ENCODE measurements around the gene TBC1D7.

TBC1D7 gene

DNA sequence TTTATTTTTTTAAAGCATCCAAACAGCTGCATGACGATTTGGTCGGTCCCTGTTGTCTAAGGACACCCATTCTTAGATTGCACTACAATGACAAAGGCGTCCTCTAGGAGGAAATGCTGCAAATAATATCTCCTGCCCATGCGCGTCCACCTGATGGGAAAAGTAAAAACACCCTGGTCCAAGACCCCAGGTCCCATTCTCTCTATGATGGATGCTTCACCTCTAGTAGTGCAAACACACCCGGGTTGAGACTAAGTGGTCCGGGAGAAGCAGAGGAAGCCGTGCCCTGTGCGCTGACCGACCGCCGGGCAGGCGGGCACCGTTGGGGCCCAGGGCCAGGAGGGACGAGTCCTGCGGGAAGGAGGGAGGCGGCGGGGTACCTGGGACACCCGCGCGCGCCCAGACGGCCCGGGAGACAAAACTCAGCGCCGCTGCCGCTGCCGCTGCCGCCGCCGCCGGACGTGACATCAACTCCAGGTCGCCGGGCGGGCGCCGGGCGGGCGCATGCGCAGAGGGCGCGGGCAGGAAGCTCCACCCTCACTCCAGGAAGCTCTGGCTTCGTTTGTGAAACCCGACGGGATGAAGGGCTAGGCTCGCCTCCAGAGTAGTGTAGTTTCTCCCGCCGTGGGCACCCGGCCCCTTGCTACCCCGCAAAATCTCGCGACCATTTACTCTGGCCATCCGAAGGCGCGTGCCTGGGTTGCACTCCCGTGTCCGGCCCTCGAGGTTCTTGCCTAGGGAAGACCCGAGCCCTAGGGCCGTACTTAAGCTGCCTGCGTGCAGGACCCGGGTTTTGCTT is at the start of gene TBC1D7:
TSS of gene TBC1D7 (minus strand) at position 462 of the 799 bp plus-strand sequence. CDS start 1,639 bp downstream, outside the sequence.
- DNase-seq (ENCODE audit: low spot score) = peak; percentile 91

DNA sequence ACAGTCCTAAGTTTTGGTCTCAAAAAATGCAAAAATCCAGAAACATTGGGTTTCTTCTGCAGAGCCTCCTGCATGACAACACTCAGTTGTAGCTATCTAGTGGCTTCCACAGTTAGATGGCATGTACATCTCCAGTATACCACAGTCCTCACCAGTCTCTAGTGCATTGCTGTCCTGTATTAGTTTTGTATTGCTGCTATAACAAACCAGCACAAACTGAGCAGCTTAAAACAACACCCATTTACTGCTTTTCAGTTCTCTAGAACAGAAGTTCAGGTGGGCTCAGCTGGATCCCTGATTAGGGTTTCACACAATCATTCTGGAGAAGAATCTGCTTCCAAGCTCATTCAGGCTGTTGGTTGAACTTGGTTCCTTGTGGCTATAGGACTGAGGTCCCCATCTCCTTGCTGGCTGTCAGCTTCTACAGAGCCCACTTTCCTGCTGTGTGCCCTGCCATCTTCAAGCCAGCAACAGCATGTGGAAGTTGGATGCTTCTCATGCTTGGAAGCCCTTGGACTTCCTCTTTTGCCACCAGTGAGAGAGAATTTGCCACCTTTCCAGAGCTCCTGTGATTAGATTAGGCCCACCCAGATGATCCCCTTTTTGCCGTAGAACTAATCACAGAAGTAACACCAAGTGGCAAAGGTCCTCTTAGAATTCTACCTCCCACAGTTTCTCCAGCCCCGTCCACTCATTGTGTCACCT is 48.9 kb upstream of the TBC1D7 start:
- no peak for DNase-seq (ENCODE audit: low spot score)

DNA sequence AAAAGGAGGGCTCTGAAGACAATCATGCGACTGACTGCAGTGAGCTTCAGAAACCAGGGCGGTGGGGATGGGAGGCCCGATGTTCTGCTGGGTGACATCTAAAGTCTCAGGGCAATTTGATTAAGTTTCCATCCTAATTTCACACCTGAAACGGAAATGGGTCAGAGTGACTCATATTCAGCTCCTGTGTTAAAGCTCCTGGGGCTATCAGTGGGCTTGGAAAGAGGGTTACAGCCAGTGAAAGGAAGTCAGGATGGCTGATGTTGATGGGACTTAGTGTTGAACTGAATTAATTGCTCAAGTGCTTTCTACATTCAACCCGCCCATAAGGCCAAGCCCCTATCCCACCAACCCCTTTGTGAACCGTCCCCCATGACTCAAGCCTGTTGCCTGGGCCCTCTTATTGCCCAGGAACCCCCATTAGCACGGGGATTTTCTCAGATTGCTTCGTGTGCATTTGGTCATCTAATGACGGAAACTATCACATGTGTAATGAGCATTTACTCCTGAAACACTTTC is 47.1 kb upstream of the TBC1D7 start:
- DNase-seq (ENCODE audit: low spot score) = no peak

DNA sequence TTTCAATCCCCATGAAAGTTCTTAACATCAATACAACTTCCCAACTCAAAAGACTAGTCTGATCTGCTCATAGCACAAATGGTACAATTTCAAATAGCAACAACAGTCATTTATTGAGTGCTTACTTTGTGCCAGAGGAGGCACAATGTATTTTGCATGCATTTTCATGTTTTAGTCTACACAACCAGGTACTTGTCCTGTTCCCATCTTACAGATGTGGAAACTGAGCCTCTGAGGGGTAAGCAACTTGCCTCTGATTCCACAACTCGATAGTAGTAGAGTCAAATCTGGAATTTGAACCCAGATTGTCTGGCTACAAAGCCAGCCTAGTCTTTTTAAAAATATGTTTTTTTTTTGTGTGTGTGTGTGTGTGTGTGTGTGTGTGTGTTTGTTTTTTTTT is 45.6 kb upstream of the TBC1D7 start:
- no peak for DNase-seq (ENCODE audit: low spot score)

DNA sequence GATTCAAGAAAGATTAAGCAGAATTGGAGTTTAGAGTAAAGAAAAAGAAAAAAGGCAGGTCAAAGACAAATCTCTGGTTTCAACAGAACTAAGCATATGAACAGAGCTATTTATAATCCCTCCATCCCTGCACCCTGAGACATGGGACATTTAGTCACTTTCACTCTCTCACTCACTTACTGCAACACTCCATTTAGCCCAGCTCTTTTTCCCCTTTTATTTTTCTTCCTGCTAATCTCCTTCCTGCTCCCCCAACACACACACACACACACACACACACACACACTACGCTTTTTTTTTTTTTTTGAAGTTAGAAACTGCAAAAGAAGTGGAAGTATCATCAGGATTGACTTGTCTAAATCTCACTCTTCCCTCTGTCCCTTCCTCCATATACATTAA is 45.1 kb upstream of the TBC1D7 start:
- DNase-seq (ENCODE audit: low spot score) = no peak

DNA sequence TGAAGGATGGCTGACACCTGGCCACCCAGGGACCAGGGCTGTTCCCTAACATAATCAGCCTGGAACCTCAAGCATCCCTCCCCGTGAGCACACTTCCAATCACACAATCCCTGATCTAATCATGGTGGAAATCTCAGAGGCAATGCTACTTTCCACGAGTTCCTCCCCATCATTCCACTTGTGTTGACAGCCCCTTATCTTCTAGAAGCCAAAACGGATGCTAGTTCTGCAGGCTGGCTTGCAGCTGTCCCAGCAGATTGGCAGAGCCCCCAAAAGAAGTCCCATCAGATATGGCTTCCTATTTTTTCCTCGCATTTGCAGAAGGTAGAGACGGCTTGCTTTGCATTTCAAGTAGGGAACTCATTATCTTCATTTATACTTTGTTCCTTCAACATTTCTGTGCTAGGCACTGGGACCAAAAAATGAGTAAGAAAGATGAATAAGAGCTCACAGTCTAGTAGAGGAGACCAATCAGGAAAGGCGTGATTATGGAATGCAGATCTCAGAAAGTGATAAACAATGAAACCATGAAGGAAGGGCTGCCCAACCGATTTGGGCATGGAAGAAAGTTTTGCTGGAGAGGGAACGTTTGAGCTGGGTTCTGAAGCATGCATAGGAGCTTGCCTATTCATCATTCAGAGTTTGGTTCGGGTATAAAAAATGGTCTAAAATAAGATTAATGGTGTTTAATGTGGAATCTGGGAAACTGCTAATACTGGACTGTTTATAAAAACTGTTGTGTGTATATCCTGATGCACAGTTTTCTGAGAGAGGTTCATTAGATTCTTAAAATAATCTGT is 44.6 kb upstream of the TBC1D7 start:
- no peak for DNase-seq (ENCODE audit: low spot score)

DNA sequence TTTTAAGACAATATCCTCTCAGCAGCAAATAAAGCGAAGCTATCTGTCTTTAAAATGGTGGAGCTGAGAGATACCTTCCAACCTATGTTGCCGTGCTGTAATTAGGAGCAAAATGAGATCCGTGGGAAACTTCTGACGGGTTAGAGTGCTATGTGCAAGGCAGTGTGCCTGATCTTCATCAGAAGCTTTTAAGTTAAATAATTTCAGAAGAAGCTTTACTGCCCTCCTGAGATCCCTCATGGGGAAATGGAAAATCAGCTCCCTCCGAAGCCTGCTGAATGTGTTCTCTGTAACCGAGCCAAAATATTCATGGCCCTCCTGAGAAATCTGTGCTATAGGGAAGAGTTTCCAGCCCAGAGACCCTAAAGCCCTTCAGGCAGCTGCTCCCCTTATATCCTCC is 43.7 kb upstream of the TBC1D7 start:
- no peak for DNase-seq (ENCODE audit: low spot score)

DNA sequence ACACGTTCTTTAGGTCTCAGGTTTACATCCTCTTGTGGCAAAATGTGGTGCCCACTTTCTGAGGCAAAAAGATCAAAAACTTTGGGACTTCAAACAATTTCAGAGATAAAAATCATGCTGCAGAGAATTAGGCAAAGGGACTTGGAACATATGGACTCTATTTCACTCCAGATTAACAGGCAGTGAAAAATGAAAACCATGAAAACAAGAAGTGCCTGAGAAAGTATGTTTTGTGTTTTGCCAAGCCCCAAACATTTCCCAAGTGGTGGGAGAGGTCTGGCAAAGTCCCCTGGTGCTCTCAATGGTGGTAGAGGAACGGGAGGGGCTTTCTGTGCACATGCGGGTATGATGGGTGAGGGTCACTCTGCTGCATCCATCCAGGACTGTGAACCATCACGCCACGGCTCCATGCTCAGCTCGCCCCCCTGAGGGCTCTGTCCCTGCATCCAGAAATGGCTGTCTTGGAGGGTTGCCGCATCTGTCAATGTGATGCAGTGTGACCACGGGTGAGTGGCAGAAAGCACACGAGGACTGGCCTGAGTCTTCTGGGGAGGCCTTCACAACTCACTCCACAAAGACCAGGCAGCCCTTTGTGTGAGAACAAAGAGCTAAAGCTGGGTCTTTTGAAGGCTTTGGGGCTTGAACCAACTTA is 43.2 kb upstream of the TBC1D7 start:
- no peak for DNase-seq (ENCODE audit: low spot score)

DNA sequence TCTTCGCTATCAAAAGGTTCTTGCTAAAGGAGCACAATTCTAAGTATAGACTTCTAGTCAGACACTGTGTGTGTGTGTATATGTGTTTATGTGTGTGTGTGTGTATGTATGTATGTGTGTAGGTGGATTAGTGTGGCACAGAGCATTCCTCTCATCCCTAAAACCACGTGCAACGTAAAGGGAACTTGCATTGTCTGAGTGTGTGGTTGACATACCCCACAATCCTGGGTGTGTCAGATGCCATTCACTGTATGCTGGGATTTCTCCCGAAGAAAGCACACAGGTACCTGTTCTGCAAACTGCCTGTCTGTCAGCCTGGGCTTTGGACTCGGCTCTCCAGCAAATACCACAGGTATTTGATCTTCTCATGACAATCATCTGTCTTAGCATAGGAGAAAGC is 42.3 kb upstream of the TBC1D7 start:
- DNase-seq (ENCODE audit: low spot score) = no peak

DNA sequence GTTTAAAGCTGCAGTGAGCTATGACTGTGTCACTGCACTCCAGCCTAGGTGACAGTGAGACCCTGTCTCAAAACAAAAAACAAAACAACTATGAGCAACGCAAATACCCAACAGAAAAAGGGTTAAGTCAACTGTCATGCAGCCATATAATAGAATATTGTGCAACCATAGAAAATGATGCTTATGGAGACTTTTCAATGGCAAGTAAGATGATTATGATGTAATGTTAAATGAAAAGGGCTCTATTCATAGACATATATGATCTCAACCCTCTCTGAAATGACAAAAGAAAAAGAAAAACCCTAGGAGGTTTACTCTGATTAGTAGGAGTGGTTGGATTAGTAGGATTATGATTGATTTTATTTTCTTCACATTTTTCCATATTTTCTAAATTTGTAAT is 41.3 kb upstream of the TBC1D7 start:
- DNase-seq (ENCODE audit: low spot score) = no peak

DNA sequence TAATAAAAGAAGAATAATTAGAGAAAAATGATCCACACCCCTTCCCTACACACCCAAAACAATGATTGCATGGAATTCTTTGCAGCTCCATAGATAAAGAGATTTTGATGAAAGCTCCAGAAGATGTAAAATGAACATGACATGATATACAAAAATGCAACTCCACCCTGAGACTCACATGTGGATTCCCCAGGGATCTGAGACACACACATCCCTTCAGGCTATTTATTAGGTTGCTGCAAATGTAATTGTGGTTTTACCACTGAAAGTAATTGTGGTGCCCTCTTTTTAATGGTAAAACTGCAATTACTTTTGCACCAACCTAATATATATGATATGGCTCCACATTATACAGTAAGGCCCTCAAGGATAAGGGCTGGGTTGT is 40.4 kb upstream of the TBC1D7 start:
- DNase-seq (ENCODE audit: low spot score) = no peak

DNA sequence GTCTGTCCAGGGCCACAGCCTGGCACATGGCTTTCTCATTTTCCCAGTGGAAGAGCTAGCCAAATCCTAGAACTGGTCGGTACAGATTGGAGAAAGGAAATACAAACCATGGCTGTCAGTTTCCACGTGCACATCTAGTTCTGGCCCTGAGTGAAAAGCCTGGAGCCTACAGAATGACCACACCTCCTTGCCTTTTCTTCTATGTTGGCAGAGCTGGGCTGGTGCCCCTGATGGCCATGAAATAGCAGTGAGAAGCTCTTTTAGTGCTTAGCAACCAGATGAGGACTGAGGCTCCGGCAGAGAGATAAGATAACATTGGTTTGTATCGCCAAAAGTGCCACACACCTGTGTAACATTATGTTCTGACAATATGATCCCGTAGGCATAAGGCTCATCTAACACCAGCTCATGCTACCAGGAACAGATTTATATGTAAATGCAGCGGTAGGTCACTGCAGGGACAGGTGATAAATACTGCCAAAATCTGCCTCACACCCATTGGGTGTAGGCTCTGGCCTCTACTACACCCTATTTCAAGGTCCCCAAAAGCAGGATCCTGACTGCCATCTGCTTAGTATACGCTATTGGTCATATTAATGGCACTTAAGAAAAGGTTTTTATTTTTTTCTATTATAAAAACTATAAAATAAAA is 39.9 kb upstream of the TBC1D7 start:
- no peak for DNase-seq (ENCODE audit: low spot score)

DNA sequence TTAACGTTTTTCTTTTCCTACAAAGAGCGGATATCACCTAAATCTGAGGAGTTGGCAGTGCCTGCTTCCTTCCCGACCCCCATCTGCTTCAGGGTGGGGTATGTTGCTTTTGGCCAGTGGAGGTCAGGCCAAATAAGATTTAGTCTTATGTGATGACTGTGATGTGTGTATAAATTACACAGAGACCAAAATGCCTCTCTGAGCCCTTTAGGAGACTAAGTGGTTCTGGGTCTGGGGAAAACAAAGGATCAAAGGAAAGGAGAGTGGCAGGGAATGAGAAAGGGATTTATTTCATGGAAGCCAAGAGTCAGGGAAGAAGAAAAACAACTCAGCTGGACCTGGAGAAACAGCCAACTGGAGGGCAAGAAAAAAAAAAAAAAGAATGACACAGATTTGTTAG is 39.1 kb upstream of the TBC1D7 start:
- no peak for DNase-seq (ENCODE audit: low spot score)

DNA sequence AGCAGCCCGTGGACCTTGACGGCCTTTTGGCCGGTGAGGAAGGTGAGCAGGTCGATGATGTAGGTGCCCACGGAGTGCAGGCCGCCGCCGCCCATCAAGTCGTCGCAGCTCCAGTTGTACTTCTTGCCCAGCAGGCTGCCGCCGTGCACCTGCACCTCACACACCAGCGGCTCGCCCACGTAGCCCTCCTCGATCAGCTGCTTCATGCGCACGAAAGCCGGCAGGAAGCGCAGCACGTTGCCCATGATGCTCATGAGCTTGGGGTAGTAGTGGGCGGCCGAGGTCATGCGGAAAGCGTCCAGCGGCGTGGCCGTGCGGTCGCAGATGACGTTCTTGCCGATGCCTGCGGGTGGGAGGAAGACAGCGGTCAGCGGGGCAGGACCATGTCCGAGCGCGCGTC is 37.0 kb upstream of the TBC1D7 start:
- no peak for DNase-seq (ENCODE audit: low spot score)

DNA sequence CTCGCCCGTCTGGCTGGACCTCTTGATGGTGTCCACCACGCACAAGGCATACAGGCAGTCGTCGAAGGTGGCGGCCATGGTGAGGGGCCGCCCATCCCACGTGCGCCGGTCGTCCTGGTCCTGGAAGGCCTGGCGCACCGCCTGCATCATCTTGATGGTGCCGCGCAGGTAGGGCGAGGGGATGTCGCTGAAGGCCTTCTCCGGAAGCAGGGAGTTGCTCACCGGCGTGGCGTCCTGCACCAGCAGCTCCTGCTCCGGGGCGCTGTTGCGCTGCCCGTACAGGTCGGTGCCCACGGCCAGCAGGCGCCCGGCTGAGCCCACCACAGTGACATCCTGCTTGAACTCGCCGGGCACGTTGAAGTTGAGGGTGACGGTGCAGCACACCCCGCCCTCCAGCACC is 36.5 kb upstream of the TBC1D7 start:
- no peak for DNase-seq (ENCODE audit: low spot score)

DNA sequence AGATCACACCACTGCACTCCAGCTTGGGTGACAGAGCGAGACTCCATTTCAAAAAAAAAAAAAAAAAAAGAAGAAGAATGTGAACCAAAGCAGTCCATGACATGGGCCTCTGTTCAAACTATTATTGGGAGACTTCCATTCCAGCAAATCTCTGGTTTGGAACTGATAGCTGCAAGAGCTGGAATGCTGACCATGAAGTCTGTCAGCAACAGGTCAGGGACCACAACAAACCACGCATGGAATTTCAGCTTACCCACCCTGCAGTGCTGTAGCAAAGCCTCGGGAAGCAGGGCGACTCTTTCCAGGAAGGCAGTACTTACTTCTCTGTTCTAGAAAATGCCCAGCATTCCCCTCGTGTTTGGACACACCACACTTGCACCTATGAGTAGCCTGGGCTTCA is 34.1 kb upstream of the TBC1D7 start:
- no peak for DNase-seq (ENCODE audit: low spot score)

DNA sequence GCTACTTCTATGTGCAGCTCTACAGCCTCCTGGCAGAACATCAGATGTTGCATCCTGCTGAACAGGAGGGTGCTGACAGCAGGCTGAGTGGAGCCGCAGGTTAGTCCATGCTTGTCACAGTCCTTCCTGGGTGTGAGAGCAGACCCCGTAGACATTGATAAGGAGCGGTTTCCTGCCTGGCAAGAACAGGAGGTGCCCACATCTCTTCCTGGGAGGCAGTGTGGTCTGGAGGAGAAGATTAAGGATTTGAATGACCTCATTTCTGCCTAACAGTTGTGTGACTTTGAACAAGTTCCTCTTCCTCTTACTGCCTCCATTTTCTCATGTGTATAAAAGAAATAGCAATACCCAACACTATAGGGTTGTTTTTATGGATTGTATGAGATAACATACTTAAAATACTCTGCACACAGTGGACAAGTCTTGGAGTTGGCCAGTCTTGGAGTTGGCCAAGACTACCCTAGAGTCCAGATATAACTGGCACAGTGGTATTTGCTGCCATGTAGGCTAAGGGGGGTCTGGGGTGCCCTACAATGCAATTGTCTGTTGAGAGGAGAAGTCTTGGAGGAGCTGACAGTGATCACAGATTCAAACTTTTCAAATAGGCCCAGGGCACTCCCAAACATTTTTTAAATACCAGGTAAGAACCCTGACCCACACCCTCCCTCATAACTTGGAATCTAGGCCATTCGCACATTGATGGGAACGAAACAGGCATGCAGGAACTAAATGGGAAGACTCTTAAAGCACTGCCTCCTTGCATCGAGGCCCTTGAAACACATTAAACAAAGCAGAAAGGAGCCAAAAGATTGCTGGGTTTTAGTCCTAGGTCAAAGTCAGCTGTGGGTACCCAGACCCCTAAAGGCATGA is 32.6 kb upstream of the TBC1D7 start:
- DNase-seq (ENCODE audit: low spot score) = peak; percentile 19

DNA sequence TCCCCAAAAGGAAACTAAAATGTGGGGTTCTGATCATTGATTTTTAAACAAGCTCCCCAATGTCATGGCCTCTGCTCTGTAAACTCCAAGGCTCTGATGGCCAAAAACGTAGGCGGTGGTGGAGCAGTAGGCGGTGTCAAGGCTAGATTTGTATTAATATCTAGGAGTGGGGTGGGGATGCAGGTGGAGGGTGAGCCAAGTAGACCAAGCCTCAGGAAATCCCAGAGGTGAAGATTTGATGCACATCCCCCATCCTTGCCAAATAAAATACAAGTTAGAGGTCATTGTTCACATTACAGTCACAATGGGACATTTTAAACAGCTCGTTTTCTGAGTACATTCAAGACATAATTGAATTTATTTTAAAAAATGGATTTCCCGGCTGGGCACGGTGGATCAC is 30.9 kb upstream of the TBC1D7 start:
- no peak for DNase-seq (ENCODE audit: low spot score)

DNA sequence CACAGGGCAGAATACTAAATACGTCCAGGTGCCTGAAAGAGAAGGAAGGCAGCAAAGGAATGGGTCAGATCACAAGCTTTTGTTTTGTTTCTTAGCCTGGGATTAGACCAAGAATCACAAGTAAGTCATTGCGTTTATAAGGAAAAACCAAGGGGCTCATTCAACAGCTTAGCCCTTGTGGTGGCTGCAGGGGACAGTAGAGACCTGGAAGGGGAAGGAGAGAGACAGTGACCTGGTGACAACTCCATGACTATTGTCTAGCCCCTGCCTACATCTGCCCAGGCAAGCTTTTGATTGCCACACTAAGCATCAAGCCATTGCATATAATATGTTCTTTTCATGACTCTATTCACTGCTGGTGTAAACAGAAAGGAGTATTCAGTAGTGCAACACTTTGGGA is 30.2 kb upstream of the TBC1D7 start:
- no peak for DNase-seq (ENCODE audit: low spot score)

DNA sequence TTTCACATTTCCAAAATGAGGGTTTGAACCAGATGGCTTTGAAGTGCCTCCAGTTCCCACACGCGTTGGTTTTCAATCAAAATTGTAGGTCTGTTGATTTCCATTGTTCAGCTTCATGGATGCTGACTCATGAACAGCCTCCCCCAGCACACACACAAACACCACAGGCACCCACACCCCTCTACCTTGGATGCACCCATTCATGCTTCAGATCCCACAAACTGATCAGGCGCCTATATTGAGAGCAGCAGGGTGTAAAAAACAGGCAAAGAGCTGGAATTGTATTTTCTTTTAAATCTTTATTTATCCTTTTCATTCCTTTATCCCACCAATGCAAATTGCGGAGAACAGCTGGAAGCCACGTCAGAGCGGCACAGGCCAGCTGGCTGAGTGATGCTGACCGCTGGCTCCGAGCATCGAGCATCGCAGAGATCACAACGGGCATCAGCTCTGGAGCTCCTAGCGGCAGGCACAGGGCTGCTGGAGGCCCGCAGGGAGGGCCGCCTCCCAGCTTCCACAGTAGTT is 29.3 kb upstream of the TBC1D7 start:
- DNase-seq (ENCODE audit: low spot score) = no peak
